Measurements from ENCODE around the gene LDLRAD4.
"Not testable (repeated sequence)": the region's sequence is repeated elsewhere in the genome, so short reads cannot be mapped to it uniquely, and the experiment has no call there.

LDLRAD4 gene

GRCh38 chr18:13599031-13599430 is 380.5 kb downstream of the LDLRAD4 start:
- no peak for DNase-seq (ENCODE audit: low read depth)

GRCh38 chr18:13603304-13604019 is 384.9 kb downstream of the LDLRAD4 start:
- DNase-seq (ENCODE audit: low read depth): no peak

GRCh38 chr18:13604786-13605185 is 386.2 kb downstream of the LDLRAD4 start:
- DNase-seq (ENCODE audit: low read depth): no peak

- no peak for DNase-seq (ENCODE audit: low read depth)
These were observed 386.9 kb downstream of the LDLRAD4 start for GRCh38 chr18:13605477-13605876.

GRCh38 chr18:13605901-13606300 is 387.3 kb downstream of the LDLRAD4 start:
- no peak for DNase-seq (ENCODE audit: low read depth)

GRCh38 chr18:13606604-13607254 is 388.2 kb downstream of the LDLRAD4 start:
- DNase-seq (ENCODE audit: low read depth): no peak

- DNase-seq (ENCODE audit: low read depth): not testable (repeated sequence)
These were observed 389.5 kb downstream of the LDLRAD4 start for GRCh38 chr18:13608024-13608562.

GRCh38 chr18:13608791-13609532 is 390.4 kb downstream of the LDLRAD4 start:
- no peak for DNase-seq (ENCODE audit: low read depth)

GRCh38 chr18:13610555-13611141 is 392.1 kb downstream of the LDLRAD4 start:
- no peak for DNase-seq (ENCODE audit: low read depth)

GRCh38 chr18:13611142-13611600 is 392.6 kb downstream of the LDLRAD4 start:
- no peak for DNase-seq (ENCODE audit: low read depth)

GRCh38 chr18:13611601-13612195 is 393.1 kb downstream of the LDLRAD4 start:
- DNase-seq (ENCODE audit: low read depth): no peak

- DNase-seq (ENCODE audit: low read depth): no peak
These were observed 393.8 kb downstream of the LDLRAD4 start for GRCh38 chr18:13612196-13612997.

- no peak for DNase-seq (ENCODE audit: low read depth)
These were observed 394.5 kb downstream of the LDLRAD4 start for GRCh38 chr18:13613099-13613498.

- DNase-seq (ENCODE audit: low read depth): no peak
These were observed 395.3 kb downstream of the LDLRAD4 start for GRCh38 chr18:13613591-13614501.

GRCh38 chr18:13614641-13615288 is 396.2 kb downstream of the LDLRAD4 start:
- no peak for DNase-seq (ENCODE audit: low read depth)

GRCh38 chr18:13615432-13615861 is 396.9 kb downstream of the LDLRAD4 start:
- no peak for DNase-seq (ENCODE audit: low read depth)

- DNase-seq (ENCODE audit: low read depth): no peak
These were observed 397.5 kb downstream of the LDLRAD4 start for GRCh38 chr18:13616041-13616440.

GRCh38 chr18:13616525-13617035 is 398.0 kb downstream of the LDLRAD4 start:
- DNase-seq (ENCODE audit: low read depth): no peak
